ENCODE measurements around the gene CTNNBL1.

Gene CTNNBL1

DNA sequence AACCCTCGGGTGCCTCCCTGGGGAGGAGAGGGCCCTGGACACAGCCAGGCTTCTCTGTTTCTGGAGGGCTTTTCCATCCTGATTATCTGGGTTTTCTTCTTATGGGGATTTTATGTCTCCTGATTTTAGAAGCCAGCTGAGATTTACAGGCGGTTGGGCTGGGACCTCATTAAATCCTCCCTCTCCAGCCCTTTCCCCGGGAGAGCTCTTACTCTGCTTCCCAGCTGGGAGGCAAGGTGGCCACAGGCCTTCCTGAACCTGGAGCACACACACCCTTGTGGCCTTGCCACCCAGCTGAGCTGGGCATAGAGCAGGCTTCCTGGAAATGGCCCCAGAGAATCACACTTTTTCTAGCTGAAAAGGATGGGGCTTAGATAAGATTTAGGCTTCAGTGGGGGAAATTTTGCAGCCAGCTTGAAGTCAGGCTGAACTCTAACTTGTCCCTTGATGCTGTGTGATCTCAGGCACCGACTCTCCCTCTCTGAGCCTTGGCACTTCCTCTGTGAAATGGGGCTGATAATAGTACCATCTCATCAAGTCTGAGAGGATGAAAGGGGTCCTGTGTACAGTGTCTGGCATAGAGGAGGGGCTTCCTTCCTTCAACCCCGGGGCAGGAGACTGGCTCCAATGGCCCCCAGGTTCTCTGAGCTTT, 225.7 kb downstream of the CTNNBL1 start:
- no peak for DNase-seq (ENCODE audit: low spot score)

DNA sequence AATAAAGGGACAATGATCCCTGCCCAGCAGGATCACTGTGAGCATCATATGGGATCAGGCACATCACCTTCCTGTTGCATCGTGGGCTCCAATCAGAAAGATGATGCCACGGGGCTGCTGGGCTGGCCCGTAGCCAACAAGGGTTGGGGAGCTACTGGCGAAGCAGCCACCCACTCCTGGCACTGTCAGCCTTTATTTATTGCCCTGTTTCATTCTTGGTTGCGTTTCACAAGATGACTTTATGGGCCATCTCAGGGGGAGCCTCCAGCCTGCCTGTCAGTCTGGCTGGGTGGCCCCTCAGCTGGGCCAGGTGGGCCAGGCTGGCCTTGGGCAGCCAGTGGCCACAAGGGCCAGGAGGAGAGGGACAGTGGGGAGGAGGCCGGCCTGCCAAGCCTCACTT, 226.4 kb downstream of the CTNNBL1 start:
- no peak for DNase-seq (ENCODE audit: low spot score)

DNA sequence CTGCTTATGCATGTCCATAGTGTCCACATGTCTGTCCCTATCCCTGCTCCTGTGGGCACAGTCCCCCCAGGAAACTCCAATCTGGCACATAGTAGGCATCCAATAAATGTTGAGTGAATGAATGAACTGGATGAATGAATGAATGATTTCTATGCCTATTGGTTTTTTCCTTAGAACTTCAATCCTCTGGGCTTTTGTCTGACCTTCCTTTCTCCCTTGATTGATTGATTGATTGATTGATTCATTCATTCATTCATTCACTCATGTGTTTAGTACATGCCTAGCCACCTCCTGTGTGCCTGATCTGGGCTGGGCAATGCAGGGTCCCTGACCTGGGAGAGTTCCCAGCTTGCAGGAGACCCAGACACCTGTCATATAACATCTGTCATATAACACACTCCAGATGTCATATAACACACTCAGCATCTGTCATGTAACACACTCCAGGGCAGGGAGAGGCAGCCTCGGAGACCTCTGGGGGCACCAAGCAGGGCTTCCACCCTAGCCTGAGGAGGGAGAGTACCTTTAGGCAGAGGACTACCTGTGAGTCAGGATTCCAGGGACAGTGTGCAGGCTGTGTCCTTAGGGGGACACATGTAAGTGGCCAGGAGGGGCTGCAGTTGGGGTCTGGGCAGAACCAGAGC, 227.0 kb downstream of the CTNNBL1 start:
- DNase-seq (ENCODE audit: low spot score): no peak

DNA sequence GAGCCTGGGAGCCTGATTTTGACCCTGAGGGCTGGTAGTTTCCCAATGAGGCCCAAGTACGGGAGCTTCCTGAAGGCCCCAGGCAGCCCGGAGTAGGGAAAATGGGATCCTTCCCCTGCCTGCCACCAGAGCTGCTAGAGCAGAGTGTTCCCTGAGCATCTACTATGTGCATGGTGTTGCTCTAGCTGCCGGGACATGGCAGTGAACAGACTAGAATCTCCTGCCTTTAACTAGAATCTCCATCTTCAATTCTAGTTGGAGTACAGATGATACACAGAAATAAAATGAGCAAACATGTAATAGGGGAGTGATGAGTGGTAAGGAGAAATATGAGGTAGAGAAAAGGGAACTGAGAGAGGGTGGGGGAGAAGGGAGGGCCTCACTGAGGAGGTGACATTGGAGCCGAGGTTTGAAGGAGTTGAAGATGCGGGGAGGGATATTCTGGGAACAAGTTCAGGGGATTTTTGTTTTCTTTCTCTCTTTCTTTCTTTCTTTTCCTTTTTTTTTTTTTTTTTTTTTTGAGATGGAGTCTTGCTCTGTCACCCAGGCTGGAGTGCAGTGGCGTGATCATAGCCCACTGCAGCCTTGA, 227.6 kb downstream of the CTNNBL1 start:
- no peak for DNase-seq (ENCODE audit: low spot score)

Data from cerebellar cortex (tissue), 1 donor.